Measurements from ENCODE around the gene FAM131B.

DNA sequence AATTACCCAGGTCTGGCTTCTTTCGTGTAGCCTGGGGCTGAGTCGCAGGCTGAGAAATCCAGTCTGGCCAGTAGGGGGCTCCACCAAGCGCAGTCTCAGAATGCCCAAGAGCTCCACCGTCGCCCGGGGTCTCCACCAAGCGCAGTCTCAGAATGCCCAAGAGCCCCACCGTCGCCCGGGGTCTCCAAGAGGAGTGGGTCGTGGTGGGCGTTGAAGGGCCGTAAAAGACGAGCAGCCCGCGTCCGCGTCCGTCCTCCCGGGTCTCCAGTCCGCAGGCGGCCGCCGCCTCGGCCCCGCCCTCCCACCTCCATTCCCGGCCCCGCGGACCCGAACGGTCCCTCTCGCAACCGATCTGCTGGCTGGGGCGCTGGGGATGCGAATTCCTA lies 17.7 kb upstream of the FAM131B start:
- TF ChIP-seq, protein P1, sequence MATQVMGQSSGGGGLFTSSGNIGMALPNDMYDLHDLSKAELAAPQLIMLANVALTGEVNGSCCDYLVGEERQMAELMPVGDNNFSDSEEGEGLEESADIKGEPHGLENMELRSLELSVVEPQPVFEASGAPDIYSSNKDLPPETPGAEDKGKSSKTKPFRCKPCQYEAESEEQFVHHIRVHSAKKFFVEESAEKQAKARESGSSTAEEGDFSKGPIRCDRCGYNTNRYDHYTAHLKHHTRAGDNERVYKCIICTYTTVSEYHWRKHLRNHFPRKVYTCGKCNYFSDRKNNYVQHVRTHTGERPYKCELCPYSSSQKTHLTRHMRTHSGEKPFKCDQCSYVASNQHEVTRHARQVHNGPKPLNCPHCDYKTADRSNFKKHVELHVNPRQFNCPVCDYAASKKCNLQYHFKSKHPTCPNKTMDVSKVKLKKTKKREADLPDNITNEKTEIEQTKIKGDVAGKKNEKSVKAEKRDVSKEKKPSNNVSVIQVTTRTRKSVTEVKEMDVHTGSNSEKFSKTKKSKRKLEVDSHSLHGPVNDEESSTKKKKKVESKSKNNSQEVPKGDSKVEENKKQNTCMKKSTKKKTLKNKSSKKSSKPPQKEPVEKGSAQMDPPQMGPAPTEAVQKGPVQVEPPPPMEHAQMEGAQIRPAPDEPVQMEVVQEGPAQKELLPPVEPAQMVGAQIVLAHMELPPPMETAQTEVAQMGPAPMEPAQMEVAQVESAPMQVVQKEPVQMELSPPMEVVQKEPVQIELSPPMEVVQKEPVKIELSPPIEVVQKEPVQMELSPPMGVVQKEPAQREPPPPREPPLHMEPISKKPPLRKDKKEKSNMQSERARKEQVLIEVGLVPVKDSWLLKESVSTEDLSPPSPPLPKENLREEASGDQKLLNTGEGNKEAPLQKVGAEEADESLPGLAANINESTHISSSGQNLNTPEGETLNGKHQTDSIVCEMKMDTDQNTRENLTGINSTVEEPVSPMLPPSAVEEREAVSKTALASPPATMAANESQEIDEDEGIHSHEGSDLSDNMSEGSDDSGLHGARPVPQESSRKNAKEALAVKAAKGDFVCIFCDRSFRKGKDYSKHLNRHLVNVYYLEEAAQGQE (IDR thresholded peaks at IDR 0.05; ENCODE audit: low read depth) = no peak
- TF ChIP-seq YY1 (IDR thresholded peaks at IDR 0.05; ENCODE audit: low read depth) (no peak), TEAD4 (IDR thresholded peaks at IDR 0.05) (no peak), RAD21 (IDR thresholded peaks at IDR 0.05; ENCODE audit: low read depth) (peak; percentile 20; the same call in 1 of the 2 replicates), FOXM1 (IDR thresholded peaks at IDR 0.05; ENCODE audit: borderline replicate concordance, low read depth) (no peak), NFIC (IDR thresholded peaks at IDR 0.05) (no peak), EP300 (IDR thresholded peaks at IDR 0.05; ENCODE audit: borderline replicate concordance) (no peak), CEBPB (IDR thresholded peaks at IDR 0.05) (no peak), TAF1 (IDR thresholded peaks at IDR 0.05; ENCODE audit: low read depth) (no peak), EGR1 (IDR thresholded peaks at IDR 0.05) (no peak), CREB1 (IDR thresholded peaks at IDR 0.05; ENCODE audit: low read depth) (no peak), ZBTB7A (IDR thresholded peaks at IDR 0.05; ENCODE audit: low read depth) (peak; percentile 67; the same call in 1 of the 2 replicates)
- TF ChIP-seq, protein P2, sequence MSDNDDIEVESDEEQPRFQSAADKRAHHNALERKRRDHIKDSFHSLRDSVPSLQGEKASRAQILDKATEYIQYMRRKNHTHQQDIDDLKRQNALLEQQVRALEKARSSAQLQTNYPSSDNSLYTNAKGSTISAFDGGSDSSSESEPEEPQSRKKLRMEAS (IDR thresholded peaks at IDR 0.05) = no peak
